GM20000 (cell line): ENCODE data around the gene PAQR8.

Experiments used
- DNase-seq: peaks from one replicate; pipeline ENCODE4 v3.0.0; 2012; ENCODE audit warnings: low spot score
- CTCF ChIP-seq: IDR thresholded peaks from 2 replicates; pipeline ENCODE4 v1.5.1; 2012; ENCODE audit warnings: mild to moderate bottlenecking, control low read depth; ENCODE audit errors: extremely low read depth, missing control alignments

Gene PAQR8

GRCh38 chr6:52325695-52326471, 36.1 kb upstream of the PAQR8 start:
- no peak for TF ChIP-seq CTCF
- DNase-seq: no peak

GRCh38 chr6:52326540-52327364, 35.2 kb upstream of the PAQR8 start:
- no peak for DNase-seq
- no peak for TF ChIP-seq CTCF

GRCh38 chr6:52328303-52328662, 33.7 kb upstream of the PAQR8 start:
- no peak for TF ChIP-seq CTCF
- no peak for DNase-seq

GRCh38 chr6:52328729-52329128, 33.2 kb upstream of the PAQR8 start:
- no peak for DNase-seq
- no peak for TF ChIP-seq CTCF

GRCh38 chr6:52330470-52330869, 31.5 kb upstream of the PAQR8 start:
- no peak for TF ChIP-seq CTCF
- DNase-seq: no peak

GRCh38 chr6:52331793-52332457, 30.0 kb upstream of the PAQR8 start:
- no peak for DNase-seq
- no peak for TF ChIP-seq CTCF

GRCh38 chr6:52333840-52334200, 28.1 kb upstream of the PAQR8 start:
- DNase-seq: peak; percentile 21
- no peak for TF ChIP-seq CTCF
